VCaP (cell line): ENCODE measurements around the gene POLR2H.
A peak's percentile ranks its signal among the peaks of the same experiment; 100 is the strongest.

ENCODE experiments used
- H3K27ac ChIP-seq: fragments of 450-650 bp; 2 replicates; pipeline ENCODE4 v1.5.1; 2017
- CTCF ChIP-seq: fragments of 450-650 bp; conservative IDR thresholded peaks from 2 replicates; pipeline ENCODE4 v1.5.1; 2017; ENCODE audit warnings: mild to moderate bottlenecking, moderate library complexity

The POLR2H gene

GRCh38 chr3:184343200-184343876 is 18.2 kb upstream of the POLR2H start:
- H3K27ac ChIP-seq = no peak overlapping the region
- TF ChIP-seq CTCF = no peak

- no peak for TF ChIP-seq CTCF
- peak overlapping the region; percentile 38 for H3K27ac ChIP-seq
These were observed 16.8 kb upstream of the POLR2H start for GRCh38 chr3:184344579-184345316.

GRCh38 chr3:184345317-184346144 is 16.0 kb upstream of the POLR2H start:
- peak; percentile 75 for TF ChIP-seq CTCF
- peak overlapping the region; percentile 38 for H3K27ac ChIP-seq

- H3K27ac ChIP-seq = peak overlapping the region; percentile 38; the same call in 1 of the 2 replicates
- no peak for TF ChIP-seq CTCF
These were observed 14.9 kb upstream of the POLR2H start for GRCh38 chr3:184346480-184347190.

GRCh38 chr3:184347321-184348056 is 14.0 kb upstream of the POLR2H start:
- H3K27ac ChIP-seq = no peak overlapping the region
- TF ChIP-seq CTCF = no peak

GRCh38 chr3:184348057-184348382 is 13.5 kb upstream of the POLR2H start:
- no peak for TF ChIP-seq CTCF
- no peak overlapping the region for H3K27ac ChIP-seq
